ENCODE results near the gene LHCGR.

DNA sequence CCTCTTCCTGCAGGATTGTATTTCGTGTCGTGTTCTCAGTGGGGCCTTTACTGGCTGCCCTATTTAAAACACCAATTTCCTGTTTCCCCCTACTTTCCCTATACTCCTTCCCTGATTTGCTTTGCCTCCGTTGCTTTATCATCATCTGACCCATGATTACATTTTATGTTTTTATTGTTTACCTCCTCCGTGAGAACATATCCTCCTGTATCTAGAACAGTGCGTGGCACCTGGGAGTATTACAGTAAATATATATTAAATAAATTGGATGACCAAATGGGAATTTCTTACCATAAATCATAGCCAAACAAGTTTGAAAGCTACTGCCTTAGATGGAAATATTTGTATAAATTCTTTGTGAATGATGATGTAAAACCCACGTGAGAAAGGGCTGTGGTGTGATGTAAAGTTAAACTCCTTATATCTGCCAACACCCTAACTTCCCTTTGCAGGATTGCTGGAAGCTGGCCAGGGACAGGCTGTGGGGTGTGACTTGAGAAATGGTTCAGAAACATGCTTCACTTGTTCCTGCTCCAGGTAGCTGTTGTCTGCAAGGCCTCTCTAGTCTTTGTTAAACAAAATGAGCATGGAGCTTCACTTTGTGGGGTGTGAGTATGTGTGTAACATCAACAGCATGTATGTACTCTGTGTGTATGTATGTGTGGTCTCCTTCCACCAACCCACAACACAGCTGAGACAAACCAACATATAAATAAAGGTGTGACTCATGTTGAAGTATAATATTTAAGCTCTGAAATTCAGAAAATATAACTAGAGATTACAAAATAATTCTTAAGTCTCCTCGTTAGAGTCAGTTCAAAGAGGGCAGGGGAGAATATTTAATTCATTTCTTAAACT, 40.3 kb downstream of the LHCGR start:
- TF ChIP-seq POLR2A (IDR thresholded peaks at IDR 0.05): no peak
- TF ChIP-seq CTCF (IDR thresholded peaks at IDR 0.05): no peak
